Measurements from ENCODE around the gene USP4.

USP4 gene

GRCh38 chr3:49383387-49383786 lies 43.5 kb upstream of the USP4 start:
- no peak for TF ChIP-seq CTCF (conservative IDR thresholded peaks at IDR 0.05; ENCODE audit: low read length)
- DNase-seq (ENCODE audit: low read depth) = no peak
- H3K4me3 ChIP-seq (ENCODE audit: low read length) = no peak overlapping the region

- no peak for TF ChIP-seq CTCF (conservative IDR thresholded peaks at IDR 0.05; ENCODE audit: low read length)
- DNase-seq (ENCODE audit: low read depth) = peak; percentile 95
- no peak overlapping the region for H3K4me3 ChIP-seq (ENCODE audit: low read length)
These were observed 38.5 kb upstream of the USP4 start for GRCh38 chr3:49378249-49378895.

- no peak overlapping the region for H3K4me3 ChIP-seq (ENCODE audit: low read length)
- peak; percentile 71 for DNase-seq (ENCODE audit: low read depth)
- TF ChIP-seq CTCF (conservative IDR thresholded peaks at IDR 0.05; ENCODE audit: low read length) = no peak
These were observed 37.6 kb upstream of the USP4 start for GRCh38 chr3:49377483-49377882.

- TF ChIP-seq CTCF (conservative IDR thresholded peaks at IDR 0.05; ENCODE audit: low read length) = no peak
- no peak overlapping the region for H3K4me3 ChIP-seq (ENCODE audit: low read length)
- DNase-seq (ENCODE audit: low read depth) = no peak
These were observed 32.1 kb upstream of the USP4 start for GRCh38 chr3:49371946-49372345.

GRCh38 chr3:49370585-49371290 lies 30.9 kb upstream of the USP4 start:
- H3K4me3 ChIP-seq (ENCODE audit: low read length) = no peak overlapping the region
- no peak for TF ChIP-seq CTCF (conservative IDR thresholded peaks at IDR 0.05; ENCODE audit: low read length)
- no peak for DNase-seq (ENCODE audit: low read depth)

GRCh38 chr3:49362561-49362960 lies 22.7 kb upstream of the USP4 start:
- no peak overlapping the region for H3K4me3 ChIP-seq (ENCODE audit: low read length)
- peak; percentile 68 for DNase-seq (ENCODE audit: low read depth)
- no peak for TF ChIP-seq CTCF (conservative IDR thresholded peaks at IDR 0.05; ENCODE audit: low read length)

GRCh38 chr3:49359623-49360022 lies 19.8 kb upstream of the USP4 start:
- no peak for DNase-seq (ENCODE audit: low read depth)
- H3K4me3 ChIP-seq (ENCODE audit: low read length) = no peak overlapping the region
- no peak for TF ChIP-seq CTCF (conservative IDR thresholded peaks at IDR 0.05; ENCODE audit: low read length)
